Measurements from ENCODE around the gene MLLT3. TPM values are rescaled to one million over a fixed set of nuclear protein-coding genes. Genes with fewer than 3 reads are reported as not detected.

MLLT3 gene
- polyA plus RNA-seq, 1 experiment: 32.5 TPM

DNA sequence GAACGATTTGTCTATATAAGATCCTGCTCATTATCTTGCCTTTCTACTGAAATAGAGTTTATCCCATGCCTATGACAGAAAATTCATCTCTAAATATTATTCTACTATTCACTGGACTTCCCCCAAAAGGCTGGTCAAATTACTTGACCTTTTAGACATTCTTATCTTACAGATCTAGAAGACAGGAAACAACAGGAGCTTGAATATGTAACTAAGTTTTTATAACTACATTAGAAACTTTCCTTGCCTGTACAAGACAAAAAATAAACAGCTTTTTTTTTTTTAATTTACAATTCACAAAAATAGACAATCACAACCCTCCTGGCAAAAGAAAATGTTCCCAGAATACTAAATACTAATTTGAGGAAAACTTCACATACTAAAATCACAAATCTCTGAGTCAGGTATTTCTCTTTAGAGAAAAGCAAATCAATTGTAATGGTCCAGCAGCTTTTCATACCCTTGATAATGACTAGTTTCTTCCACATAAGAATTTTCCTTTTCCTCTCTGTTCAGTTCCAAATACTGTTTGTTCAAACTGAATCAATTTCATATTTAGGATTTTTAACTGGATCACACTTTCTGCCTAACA is 68.6 kb downstream of the MLLT3 start:
- H3K27me3 ChIP-seq (ENCODE audit: control insufficient read depth, insufficient read depth, low read length): no peaks in the 10 kb centered on the region
- DNase-seq (ENCODE audit: low read depth, low spot score): no peak
- H3K9me3 ChIP-seq (ENCODE audit: control insufficient read depth, insufficient read depth, low read length): no peaks in the 10 kb centered on the region
- ChIA-PET CTCF (interaction anchor here (0.5 to 2.3 kb wide), 8 partner anchors 20 to 644 kb away, joined by 3 to 9 read pairs (median 3); no protein-coding TSS in a partner anchor), POLR2A (no interaction called here)
- no peak overlapping the region for H3K27ac ChIP-seq (ENCODE audit: low read depth, low read length)
- TF ChIP-seq, protein P1, sequence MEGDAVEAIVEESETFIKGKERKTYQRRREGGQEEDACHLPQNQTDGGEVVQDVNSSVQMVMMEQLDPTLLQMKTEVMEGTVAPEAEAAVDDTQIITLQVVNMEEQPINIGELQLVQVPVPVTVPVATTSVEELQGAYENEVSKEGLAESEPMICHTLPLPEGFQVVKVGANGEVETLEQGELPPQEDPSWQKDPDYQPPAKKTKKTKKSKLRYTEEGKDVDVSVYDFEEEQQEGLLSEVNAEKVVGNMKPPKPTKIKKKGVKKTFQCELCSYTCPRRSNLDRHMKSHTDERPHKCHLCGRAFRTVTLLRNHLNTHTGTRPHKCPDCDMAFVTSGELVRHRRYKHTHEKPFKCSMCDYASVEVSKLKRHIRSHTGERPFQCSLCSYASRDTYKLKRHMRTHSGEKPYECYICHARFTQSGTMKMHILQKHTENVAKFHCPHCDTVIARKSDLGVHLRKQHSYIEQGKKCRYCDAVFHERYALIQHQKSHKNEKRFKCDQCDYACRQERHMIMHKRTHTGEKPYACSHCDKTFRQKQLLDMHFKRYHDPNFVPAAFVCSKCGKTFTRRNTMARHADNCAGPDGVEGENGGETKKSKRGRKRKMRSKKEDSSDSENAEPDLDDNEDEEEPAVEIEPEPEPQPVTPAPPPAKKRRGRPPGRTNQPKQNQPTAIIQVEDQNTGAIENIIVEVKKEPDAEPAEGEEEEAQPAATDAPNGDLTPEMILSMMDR (IDR thresholded peaks at IDR 0.05; ENCODE audit: low read depth, low read length): no peak
- no peak overlapping the region for H3K4me3 ChIP-seq (ENCODE audit: low read depth, low read length)

GRCh38 chr9:20552874-20553557 is 69.3 kb downstream of the MLLT3 start:
- Histone ChIP-seq H3K27me3 (ENCODE audit: control insufficient read depth, insufficient read depth, low read length) (no peaks in the 10 kb centered on the region), H3K9me3 (ENCODE audit: control insufficient read depth, insufficient read depth, low read length) (no peaks in the 10 kb centered on the region), H3K4me3 (ENCODE audit: low read depth, low read length) (no peak overlapping the region), H3K27ac (ENCODE audit: low read depth, low read length) (no peak overlapping the region)
- no peak for DNase-seq (ENCODE audit: low read depth, low spot score)
- TF ChIP-seq, protein P1 (IDR thresholded peaks at IDR 0.05; ENCODE audit: low read depth, low read length): peak; percentile 27
- POLR2A ChIA-PET: no interaction called here
- CTCF ChIA-PET: interaction anchor here (0.5 to 2.3 kb wide), 7 partner anchors 20 to 645 kb away, joined by 3 to 9 read pairs (median 3); no protein-coding TSS in a partner anchor

GRCh38 chr9:20551835-20552234 is 70.5 kb downstream of the MLLT3 start:
- Histone ChIP-seq H3K27me3 (ENCODE audit: control insufficient read depth, insufficient read depth, low read length) (no peaks in the 10 kb centered on the region), H3K4me3 (ENCODE audit: low read depth, low read length) (no peak overlapping the region), H3K27ac (ENCODE audit: low read depth, low read length) (no peak overlapping the region), H3K9me3 (ENCODE audit: control insufficient read depth, insufficient read depth, low read length) (no peaks in the 10 kb centered on the region)
- DNase-seq (ENCODE audit: low read depth, low spot score): no peak
- POLR2A ChIA-PET: interaction anchor here (0.5 kb wide), 1 partner anchor 71 kb away, joined by 3 read pairs; the partner anchor contains the start of gene MLLT3
- CTCF ChIA-PET: no interaction called here
- TF ChIP-seq, protein P1 (IDR thresholded peaks at IDR 0.05; ENCODE audit: low read depth, low read length): no peak

DNA sequence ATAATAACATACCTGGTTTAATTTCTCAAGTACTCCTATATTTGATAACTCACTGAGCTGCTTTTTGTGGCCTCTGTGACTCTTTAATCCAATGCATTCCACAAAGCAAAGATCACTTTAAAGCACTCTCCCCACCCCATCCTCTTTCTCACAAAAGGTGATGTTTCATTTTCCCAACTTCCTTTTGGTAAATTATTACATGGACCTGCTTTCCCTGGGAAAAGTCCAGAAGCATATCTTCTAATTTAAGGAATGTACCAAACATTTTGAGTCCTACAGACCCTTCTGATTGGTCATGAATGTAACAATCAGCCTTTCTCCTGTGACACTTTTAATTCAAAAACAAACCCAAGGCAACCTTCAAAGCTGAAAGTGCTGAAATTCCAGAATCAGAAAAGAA is 71.1 kb downstream of the MLLT3 start:
- CTCF ChIA-PET: interaction anchor here (1.0 kb wide), 1 partner anchor 68 kb away, joined by 4 read pairs; no protein-coding TSS in a partner anchor

More for the DNA sequence above, 71.1 kb downstream of the MLLT3 start:
- Histone ChIP-seq H3K27ac (ENCODE audit: low read depth, low read length) (no peak overlapping the region), H3K27me3 (ENCODE audit: control insufficient read depth, insufficient read depth, low read length) (no peaks in the 10 kb centered on the region), H3K4me3 (ENCODE audit: low read depth, low read length) (no peak overlapping the region), H3K9me3 (ENCODE audit: control insufficient read depth, insufficient read depth, low read length) (no peaks in the 10 kb centered on the region)
- POLR2A ChIA-PET: no interaction called here
- no peak for DNase-seq (ENCODE audit: low read depth, low spot score)
- TF ChIP-seq, protein P1 (IDR thresholded peaks at IDR 0.05; ENCODE audit: low read depth, low read length): no peak

Data from AG04450 (cell line).